Measurements from ENCODE around the gene MSH6.

DNA sequence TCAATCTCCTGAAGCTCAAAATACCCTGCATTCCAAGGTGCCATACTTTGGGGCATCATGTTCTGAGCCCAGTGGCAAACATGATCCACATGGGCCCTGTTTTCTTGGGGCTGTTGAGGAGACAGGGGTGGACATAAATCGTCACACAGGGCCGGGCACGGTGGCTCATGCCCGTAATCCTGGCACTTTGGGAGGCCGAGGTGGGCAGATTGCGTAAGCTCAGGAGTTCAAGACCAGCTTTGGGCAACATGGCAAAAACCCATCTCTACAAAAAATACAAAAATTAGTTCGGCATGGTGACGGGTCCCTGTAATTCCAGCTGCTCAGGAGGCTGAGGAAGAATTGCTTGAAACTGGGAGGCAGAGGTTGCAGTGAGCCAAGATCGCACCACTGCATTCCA is 13.6 kb upstream of the MSH6 start:
- TF ChIP-seq POLR2AphosphoS5 (IDR thresholded peaks at IDR 0.05) (no peak), EP300 (conservative IDR thresholded peaks at IDR 0.05; ENCODE audit: poor library complexity, severe bottlenecking) (no peak), TAF1 (IDR thresholded peaks at IDR 0.05; ENCODE audit: low read depth) (no peak), SMC3 (conservative IDR thresholded peaks at IDR 0.05; ENCODE audit: poor library complexity) (no peak), RAD21 (conservative IDR thresholded peaks at IDR 0.05) (no peak), EZH2 (IDR thresholded peaks at IDR 0.05; ENCODE audit: borderline replicate concordance, insufficient read depth, low read length, poor library complexity, severe bottlenecking) (no peak)
- TF ChIP-seq, protein P1, sequence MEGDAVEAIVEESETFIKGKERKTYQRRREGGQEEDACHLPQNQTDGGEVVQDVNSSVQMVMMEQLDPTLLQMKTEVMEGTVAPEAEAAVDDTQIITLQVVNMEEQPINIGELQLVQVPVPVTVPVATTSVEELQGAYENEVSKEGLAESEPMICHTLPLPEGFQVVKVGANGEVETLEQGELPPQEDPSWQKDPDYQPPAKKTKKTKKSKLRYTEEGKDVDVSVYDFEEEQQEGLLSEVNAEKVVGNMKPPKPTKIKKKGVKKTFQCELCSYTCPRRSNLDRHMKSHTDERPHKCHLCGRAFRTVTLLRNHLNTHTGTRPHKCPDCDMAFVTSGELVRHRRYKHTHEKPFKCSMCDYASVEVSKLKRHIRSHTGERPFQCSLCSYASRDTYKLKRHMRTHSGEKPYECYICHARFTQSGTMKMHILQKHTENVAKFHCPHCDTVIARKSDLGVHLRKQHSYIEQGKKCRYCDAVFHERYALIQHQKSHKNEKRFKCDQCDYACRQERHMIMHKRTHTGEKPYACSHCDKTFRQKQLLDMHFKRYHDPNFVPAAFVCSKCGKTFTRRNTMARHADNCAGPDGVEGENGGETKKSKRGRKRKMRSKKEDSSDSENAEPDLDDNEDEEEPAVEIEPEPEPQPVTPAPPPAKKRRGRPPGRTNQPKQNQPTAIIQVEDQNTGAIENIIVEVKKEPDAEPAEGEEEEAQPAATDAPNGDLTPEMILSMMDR (IDR thresholded peaks at IDR 0.05; ENCODE audit: poor library complexity, severe bottlenecking), result no peak

Measured in neural cell (in vitro differentiated cells).